Stimulated activated CD4-positive, alpha-beta T cell treated with anti-CD3 and anti-CD28 coated beads, Interleukin-1b, Interleukin-23, amount 100 ng/mL, for 24 hours (primary cell): ENCODE measurements around the gene RHOG.
"Not testable (repeated sequence)": the region's sequence is repeated elsewhere in the genome, so short reads cannot be mapped to it uniquely, and the experiment has no call there.

Source experiments
- DNase-seq, 4 experiments: peaks; one replicate each; pipeline ENCODE4 v3.0.0-alpha.2; 2020; ENCODE audit warnings: low read depth in 4 of 4, low spot score in 1 of 4

RHOG gene

DNA sequence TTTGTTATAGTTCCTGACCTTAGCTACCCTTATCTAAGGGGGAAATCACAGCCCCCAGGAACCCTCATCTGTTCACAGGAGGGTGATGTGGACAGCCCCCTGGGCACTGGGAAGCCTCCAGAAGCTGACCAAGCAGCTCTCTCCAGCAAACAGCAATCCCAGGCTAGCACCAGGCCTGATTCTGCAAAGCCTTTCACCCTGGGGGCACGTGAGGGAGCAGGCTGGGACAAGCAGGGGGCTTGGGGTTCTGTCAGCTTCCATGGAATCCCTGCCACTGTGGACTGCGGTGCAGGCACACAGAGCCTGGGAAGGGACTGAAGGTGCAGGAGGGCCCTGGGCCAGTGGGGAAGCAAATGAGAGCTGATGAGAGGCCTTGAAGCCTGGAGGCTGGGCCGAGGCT is 30.3 kb downstream of the RHOG start:
- no peak for DNase-seq

DNA sequence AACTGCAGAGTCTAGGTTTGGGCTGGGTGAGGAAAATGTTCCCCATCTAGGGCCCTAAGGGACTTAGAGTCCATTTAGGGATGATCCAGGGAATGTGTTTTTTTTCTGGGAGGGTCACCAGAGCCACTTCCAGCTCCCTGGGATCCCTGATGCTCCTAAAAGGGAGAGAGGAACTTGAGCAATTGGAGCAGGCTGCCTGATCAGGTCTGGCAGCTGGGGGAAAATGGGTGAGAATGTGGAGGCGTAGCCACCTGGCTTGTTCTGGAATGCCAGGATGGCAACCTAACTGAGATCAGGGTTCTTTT is 31.2 kb downstream of the RHOG start:
- DNase-seq: no peak

- DNase-seq: no peak
Measured at GRCh38 chr11:3808861-3809623, 31.7 kb downstream of the RHOG start.

DNA sequence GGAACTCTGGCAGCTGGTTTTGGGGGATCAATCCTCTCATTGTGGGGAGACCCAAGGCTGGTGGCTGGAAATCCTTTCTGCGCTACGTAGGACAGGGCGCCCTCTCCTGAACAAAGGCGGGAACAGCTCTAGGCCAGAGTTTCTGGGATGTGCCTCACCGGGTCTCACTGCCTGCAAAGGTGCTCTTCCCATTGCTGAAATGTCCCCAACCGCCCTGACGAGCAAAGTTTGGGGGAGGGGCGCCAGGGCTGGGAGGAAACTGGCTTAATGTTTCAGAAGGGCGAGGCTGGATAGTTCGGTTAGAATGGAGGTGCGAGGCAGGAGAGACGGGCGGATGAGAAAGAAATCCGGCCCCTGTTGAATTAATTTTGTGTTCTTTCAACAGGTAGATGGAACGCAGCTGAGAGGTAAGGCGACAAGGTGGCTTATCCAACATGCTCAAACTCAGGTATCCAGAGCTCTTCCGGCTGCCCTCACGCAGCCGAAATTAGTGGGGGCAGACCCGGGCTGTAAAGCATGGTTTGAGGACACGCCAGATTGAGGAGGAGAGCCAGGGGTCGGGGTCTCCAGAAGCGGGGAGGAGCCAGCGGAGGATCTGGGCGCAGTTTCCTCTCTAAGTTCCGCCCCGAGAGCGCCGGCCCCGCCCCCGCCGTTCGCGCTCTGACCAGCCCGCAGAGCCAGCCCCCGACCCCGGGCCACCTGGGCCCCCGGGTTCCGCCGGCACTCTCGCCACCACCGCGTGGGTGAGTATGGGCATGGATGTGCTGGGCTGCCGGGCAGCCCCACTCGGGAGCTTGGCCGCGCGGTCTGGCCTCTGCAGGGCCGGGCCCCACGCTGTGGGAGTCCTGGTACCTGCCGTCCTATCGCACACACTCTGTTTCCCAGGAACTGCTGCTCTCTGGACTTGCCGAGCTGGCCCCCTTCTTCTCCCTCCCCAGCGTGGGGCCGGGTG is 32.6 kb downstream of the RHOG start, which contains the start of gene PGAP2:
PGAP2 (plus strand) TSS at position 652 of the 952 bp plus-strand sequence. CDS start 2,700 bp downstream, outside the sequence.
- DNase-seq: peak; percentile 32 to 57 (median 34)

GRCh38 chr11:3803726-3804495 is 36.8 kb downstream of the RHOG start:
- no peak for DNase-seq

DNA sequence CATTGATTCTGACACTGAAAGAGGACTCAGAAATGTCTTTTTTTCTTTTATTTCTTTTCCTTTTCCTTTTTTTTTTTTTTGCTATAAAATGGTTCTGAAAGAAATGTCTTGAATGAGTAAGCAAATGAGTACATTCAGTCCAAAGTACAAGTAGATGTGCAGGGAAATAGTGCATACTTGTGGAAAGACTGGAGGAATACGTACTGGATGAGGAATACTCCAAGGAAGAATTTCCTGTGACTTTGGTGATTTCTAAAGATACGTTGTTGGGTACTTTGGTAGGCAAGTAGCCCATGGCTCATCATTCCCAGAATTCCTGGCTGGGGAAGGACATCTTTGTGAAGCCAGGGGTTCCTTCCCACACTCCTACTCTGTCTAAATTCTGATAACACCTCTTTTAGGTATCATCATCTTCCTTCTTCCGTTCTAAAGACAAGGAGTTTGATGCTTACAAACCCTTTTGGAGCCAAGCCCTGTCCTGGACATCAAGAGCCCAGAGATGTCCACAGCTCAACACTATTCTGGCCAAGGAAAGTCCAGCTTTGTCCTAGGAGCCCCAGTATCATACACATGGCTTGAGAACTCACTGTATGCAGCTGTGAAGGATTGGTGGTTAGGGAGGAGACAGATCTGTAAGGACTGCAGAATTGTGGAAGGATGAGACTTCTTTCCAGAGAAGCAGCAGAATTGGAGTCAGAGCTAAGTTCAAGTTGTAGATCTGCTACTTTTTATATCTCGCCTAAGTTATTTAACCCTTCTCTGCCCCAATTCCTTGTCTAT is 38.6 kb downstream of the RHOG start:
- DNase-seq: no peak

DNA sequence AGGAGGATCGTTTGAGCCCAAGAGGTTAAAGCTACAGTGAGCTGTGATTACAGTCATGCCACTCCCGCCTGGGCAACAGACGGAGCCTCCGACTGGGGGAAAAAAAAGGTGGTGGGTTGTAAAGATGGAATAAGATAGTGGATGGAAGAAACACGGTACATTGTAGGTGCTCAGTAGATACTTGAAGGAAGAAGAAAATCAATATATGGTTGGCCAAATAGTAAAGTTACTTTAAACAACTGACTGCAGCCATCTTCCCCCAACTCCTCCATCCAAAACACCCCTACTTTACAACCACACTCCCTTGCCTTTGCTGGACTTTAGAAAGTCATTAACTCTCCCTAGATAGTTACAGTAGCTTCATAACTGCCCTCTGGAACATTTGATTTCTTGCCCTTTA is 40.9 kb downstream of the RHOG start:
- DNase-seq: no peak

GRCh38 chr11:3799143-3799542 is 41.6 kb downstream of the RHOG start:
- no peak for DNase-seq

GRCh38 chr11:3797329-3798090 is 43.2 kb downstream of the RHOG start, which contains the start of gene NUP98:
TSS of gene NUP98 (minus strand) at chr11:3797554. CDS start at chr11:3782117, 15,437 bp downstream.
- DNase-seq: peak; percentile 97 to 99 (median 98)

DNA sequence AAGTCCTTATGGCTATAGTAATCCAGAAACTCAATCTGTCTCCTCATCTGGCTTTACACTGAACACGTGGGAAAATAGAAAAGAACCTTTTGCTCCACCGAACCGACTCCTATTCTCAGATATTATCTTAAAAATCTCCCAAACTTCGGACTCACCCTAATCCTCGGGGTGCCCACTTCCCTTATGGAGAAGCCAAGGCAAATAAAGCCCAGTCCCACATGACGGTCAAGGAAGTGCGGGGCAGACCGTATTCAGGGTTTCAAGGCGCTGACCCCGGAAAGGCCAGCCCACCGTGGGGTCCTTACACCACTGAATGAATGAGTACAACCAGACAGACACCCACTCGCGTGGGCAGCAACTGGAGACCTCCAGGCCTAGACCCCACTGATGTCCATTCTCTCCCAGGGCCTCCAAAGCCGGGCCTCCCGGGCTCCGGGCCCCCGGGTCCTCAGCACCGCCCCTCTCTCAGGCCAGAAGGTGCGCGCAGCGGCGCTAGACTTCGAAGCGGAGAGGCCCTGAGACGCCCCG is 43.9 kb downstream of the RHOG start:
- DNase-seq: no peak

DNA sequence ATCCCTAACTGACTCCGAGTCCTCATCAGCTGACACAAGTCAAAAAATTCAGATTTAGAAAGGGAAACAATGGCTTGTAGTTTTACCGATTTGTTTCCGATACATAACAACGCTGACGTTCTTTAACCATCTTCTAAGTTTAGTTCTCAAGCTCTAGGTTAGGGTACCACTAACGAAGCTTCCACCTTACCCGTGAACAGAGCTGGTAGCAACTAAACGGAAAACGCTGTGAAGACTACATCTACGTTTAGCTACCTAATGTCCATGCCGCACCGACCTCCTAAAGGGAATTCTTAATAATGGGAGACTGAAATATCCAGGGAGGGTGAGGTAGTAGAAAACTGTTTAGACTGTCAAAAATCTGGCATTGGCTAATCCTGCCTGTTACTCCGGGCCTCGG is 44.4 kb downstream of the RHOG start:
- DNase-seq: no peak

GRCh38 chr11:3796002-3796311 is 44.8 kb downstream of the RHOG start:
- no peak for DNase-seq

DNA sequence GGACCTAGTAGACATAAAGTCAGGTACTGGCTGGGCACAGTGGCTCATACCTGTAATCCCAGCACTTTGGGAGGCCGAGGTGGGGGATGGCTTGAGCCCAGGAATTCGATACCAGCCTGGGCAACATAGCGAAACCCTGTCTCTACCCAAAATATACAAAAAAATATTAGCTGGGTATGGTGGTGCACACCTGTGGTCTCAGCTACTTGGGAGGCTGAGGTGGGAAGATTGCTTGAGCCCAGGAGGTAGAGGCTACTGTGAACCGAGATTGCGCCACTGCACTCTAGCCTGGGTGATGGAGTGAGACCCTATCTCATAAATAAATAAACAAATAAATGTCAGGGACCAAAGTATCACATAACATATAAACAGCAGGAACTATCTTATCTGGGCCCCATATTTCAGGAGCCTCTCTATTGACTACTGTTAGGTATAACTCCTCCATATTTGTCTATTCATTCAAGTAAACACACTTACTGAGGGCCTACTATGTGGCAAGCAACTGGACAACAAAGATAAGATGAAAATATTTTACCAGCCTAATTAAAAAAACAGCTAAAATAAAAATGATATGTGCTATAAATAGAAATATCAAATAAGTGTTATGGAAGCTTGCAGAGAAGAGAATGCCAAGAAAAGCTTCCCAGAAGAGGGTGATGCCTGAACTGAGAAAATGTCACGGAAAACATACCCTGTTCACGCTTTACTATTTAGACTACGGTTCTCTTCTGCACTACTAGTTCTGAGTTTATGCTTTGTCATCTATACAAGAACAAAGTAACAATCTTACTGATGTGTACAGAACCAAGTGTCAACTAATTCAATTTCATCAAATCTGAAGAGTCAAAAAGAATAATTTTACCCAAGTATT is 45.4 kb downstream of the RHOG start:
- no peak for DNase-seq

DNA sequence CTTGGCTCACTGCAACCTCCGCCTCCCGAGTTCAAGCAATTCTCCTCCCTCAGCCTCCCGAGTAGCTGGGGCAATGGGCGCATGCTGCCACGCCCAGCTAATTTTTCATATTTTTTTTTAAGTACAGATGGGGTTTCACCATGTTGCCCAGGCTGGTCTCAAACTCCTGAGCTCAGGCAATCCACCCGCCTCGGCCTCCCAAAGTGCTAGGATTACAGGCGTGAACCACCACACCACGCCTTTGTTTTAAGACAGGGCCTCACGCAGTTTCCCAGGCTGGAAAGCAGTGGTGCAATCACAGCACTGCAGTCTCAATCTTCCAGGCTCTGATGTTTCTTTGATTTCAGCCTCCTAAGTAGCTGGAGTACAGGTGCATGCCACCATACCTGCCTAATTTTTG is 46.4 kb downstream of the RHOG start:
- not testable (repeated sequence) for DNase-seq

DNA sequence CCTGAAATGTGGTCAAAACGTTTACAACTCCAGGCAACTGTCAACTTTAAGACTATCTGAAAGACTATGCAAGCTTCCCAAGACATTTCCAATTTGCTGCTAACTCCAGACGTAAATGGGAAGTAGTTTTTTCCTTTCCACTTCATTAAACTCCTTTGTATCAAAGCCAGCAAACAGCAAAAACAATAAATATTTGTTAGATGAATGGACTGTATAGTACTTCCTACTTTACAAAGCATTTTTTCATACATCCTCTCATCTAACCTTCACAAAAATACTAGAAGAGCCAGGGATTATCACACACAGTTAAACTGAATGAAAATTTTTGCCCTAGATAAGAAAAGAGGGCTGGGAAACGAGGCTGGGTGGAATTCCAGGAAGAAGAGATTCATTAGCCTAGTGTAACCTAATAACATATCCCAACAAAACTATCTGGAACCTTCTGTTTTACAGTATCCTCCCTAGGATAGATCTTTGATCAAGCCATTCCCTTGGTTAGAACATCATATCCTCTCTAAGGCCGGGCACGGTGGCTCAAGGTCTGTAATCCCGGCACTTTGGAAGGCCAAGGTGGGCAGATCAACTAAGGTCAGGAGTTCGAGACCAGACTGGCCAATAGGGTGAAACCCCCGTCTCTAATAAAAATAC is 53.9 kb downstream of the RHOG start:
- no peak for DNase-seq

GRCh38 chr11:3783611-3784010 is 57.1 kb downstream of the RHOG start:
- no peak for DNase-seq

DNA sequence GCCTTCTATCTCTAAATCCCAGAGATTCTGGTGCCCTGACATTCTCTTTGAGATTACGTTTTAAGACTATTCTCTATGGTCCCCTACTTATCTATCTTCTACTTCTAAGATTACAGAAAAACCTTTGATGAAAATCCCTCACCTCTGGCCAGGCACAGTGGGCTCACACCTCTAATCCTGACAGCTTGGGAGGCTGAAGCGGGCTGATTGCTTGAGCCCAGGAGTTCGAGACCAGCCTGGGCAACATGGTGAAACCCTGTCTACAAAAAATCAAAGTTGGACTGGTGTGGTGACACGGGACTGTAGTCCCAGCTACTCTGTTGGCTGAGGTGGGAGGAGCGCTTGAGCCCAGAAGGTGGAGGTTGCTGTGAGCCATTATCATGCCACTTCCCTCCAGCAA is 57.8 kb downstream of the RHOG start:
- no peak for DNase-seq

- DNase-seq: no peak
Measured at GRCh38 chr11:3781423-3781822, 59.3 kb downstream of the RHOG start.
